HepG2 (cell line): ENCODE data around the gene HPCAL1. TPM values are rescaled to one million over a fixed set of nuclear protein-coding genes. Genes with fewer than 3 reads are reported as not detected.

Source experiments
- AGO1 ChIP-seq: fragments of 200-400 bp; formaldehyde crosslinking; IDR thresholded peaks from 2 replicates; pipeline ENCODE4 v1.6.1; 2017; ENCODE audit warnings: mild to moderate bottlenecking, low read depth, low read length, moderate library complexity; ENCODE audit not compliant: poor library complexity, severe bottlenecking
- AGO2 ChIP-seq: fragments of 200-400 bp; formaldehyde crosslinking; optimal IDR thresholded peaks from 2 replicates; pipeline ENCODE3; 2017; ENCODE audit warnings: mild to moderate bottlenecking, low read depth, low read length, moderate library complexity
- ATM ChIP-seq: fragments of 450-650 bp; IDR thresholded peaks from 2 replicates; pipeline ENCODE4 v1.7.1; 2017; ENCODE audit warnings: mild to moderate bottlenecking, borderline replicate concordance
- CAMTA2 ChIP-seq: sonication (generic); formaldehyde crosslinking; IDR thresholded peaks from 2 replicates; pipeline ENCODE4 v1.4.0; 2020; ENCODE audit warnings: mild to moderate bottlenecking, missing genetic modification reagents, borderline replicate concordance
- EHMT2 ChIP-seq: fragments of 200-600 bp; sonication (generic); IDR thresholded peaks from 2 replicates; pipeline ENCODE4 v1.7.0; 2017; ENCODE audit warnings: antibody characterized with exemption, low read depth, low read length, borderline replicate concordance
- ELF1 ChIP-seq: sonication (generic); formaldehyde crosslinking; IDR thresholded peaks from 2 replicates; pipeline ENCODE4 v1.4.0; 2020; ENCODE audit warnings: missing genetic modification reagents
- GTF3A ChIP-seq: sonication (generic); formaldehyde crosslinking; conservative IDR thresholded peaks from 2 replicates; pipeline ENCODE4 v1.4.0; 2020; ENCODE audit warnings: mild to moderate bottlenecking, missing genetic modification reagents
- HOMEZ ChIP-seq: IDR thresholded peaks from 2 replicates; pipeline ENCODE4 v1.6.1; 2016; ENCODE audit warnings: low read depth
- KLF6 ChIP-seq: IDR thresholded peaks from 2 replicates; pipeline ENCODE4 v1.8.0; 2016; ENCODE audit warnings: missing biosample characterization, missing genetic modification reagents
- KMT2B ChIP-seq: IDR thresholded peaks from 2 replicates; pipeline ENCODE4 v1.6.1; 2016; ENCODE audit warnings: missing genetic modification reagents, missing compliant biosample characterization
- NFYC ChIP-seq: IDR thresholded peaks from 2 replicates; pipeline ENCODE4 v1.6.1; 2016; ENCODE audit warnings: missing genetic modification reagents, missing compliant biosample characterization
- PAWR ChIP-seq: sonication (generic); formaldehyde crosslinking; IDR thresholded peaks from 2 replicates; pipeline ENCODE4 v1.4.0; 2020; ENCODE audit warnings: missing genetic modification reagents, mild to moderate bottlenecking, borderline replicate concordance
- RBFOX2 ChIP-seq: fragments of 200-400 bp; formaldehyde crosslinking; IDR thresholded peaks from 2 replicates; pipeline ENCODE4 v1.6.1; 2017; ENCODE audit warnings: low read depth, mild to moderate bottlenecking, low read length
- SMYD3 ChIP-seq: sonication (generic); formaldehyde crosslinking; IDR thresholded peaks from 2 replicates; pipeline ENCODE4 v1.8.1; 2023; ENCODE audit warnings: mild to moderate bottlenecking, missing genetic modification reagents
- SSRP1 ChIP-seq: IDR thresholded peaks from 2 replicates; pipeline ENCODE4 v1.6.1; 2016; ENCODE audit warnings: control low read depth
- TOPORS ChIP-seq: sonication (generic); formaldehyde crosslinking; IDR thresholded peaks from 2 replicates; pipeline ENCODE4 v1.8.0; 2023; ENCODE audit warnings: mild to moderate bottlenecking, missing genetic modification reagents
- USF2 ChIP-seq, 2 experiments: sonication (generic) in 1 of 2; formaldehyde crosslinking in 1 of 2; IDR thresholded peaks; 2 replicates each; pipeline versions ENCODE4 v1.5.1 to v1.6.1; 2011 to 2020; ENCODE audit warnings: borderline replicate concordance in 1 of 2, low read depth in 1 of 2, low read length in 1 of 2, mild to moderate bottlenecking in 1 of 2, missing genetic modification reagents in 1 of 2, moderate library complexity in 1 of 2
- ZMAT3 ChIP-seq: sonication (generic); formaldehyde crosslinking; conservative IDR thresholded peaks from 2 replicates; pipeline ENCODE4 v1.7.0; 2021; ENCODE audit warnings: missing genetic modification reagents
- ZNF20 ChIP-seq: sonication (generic); formaldehyde crosslinking; IDR thresholded peaks from 2 replicates; pipeline ENCODE4 v1.4.0; 2020; ENCODE audit warnings: mild to moderate bottlenecking, moderate library complexity, missing genetic modification reagents
- ZNF382 ChIP-seq: sonication (generic); formaldehyde crosslinking; IDR thresholded peaks from 2 replicates; pipeline ENCODE4 v1.5.0; 2020; ENCODE audit warnings: missing genetic modification reagents, mild to moderate bottlenecking, borderline replicate concordance
- ZNF619 ChIP-seq: sonication (generic); formaldehyde crosslinking; IDR thresholded peaks from 2 replicates; pipeline ENCODE4 v1.4.0; 2020; ENCODE audit warnings: mild to moderate bottlenecking, missing genetic modification reagents
- ZNF660 ChIP-seq: sonication (generic); formaldehyde crosslinking; IDR thresholded peaks from 2 replicates; pipeline ENCODE4 v1.5.1; 2020; ENCODE audit warnings: mild to moderate bottlenecking, low read depth, missing genetic modification reagents, borderline replicate concordance
- ZNF7 ChIP-seq: IDR thresholded peaks from 2 replicates; pipeline ENCODE4 v1.6.1; 2016; ENCODE audit warnings: missing biosample characterization, missing genetic modification reagents
- ZNF703 ChIP-seq: sonication (generic); formaldehyde crosslinking; IDR thresholded peaks from 2 replicates; pipeline ENCODE4 v1.5.1; 2020; ENCODE audit warnings: missing genetic modification reagents, mild to moderate bottlenecking, moderate library complexity, borderline replicate concordance
- ZNF747 ChIP-seq: sonication (generic); formaldehyde crosslinking; IDR thresholded peaks from 2 replicates; pipeline ENCODE4 v1.8.1; 2023; ENCODE audit warnings: missing genetic modification reagents, mild to moderate bottlenecking, borderline replicate concordance
- polyA plus RNA-seq, 8 experiments: library from polyadenylated mRNA; depleted of rRNA in 3 of 8; stranded (reverse) in 7 of 8; unstranded in 1 of 8; fragments of >200 nt; fragmentation: Illumina TruSeq in 4 of 8; extraction: Trizol in 4 of 8; gene quantifications; 2 replicates each; pipeline versions ENCODE4 v1.2.1 to v1.2.3, GENCODE V29; 2011 to 2016; ENCODE audit warnings: low read depth in 4 of 8, missing spikeins in 1 of 8, mixed read lengths in 1 of 8; ENCODE audit not compliant: insufficient read depth in 1 of 8
- total RNA-seq, 5 experiments: library from RNA; depleted of rRNA; stranded (reverse); fragments of >200 nt; fragmentation: Illumina TruSeq; extraction: Trizol; gene quantifications; 2 replicates each; pipeline ENCODE4 v1.2.3, GENCODE V29; 2016; ENCODE audit warnings: low read depth in 1 of 5

HPCAL1 gene
- total and polyA plus RNA-seq, 2 of the 13 experiments (the other 11 are each of a cell fraction or from before 2014, with no cell fraction given) = 29.5 to 29.9 TPM

- TF ChIP-seq HOMEZ = peak; percentile 68; the same call in 1 of the 2 replicates
- 0 out of 2 replicates have a peak, but pooled peaks have one; percentile 70 for TF ChIP-seq GTF3A (CRISPR knock-in tag)
- no peak for TF ChIP-seq ZNF7 (CRISPR knock-in tag)
- TF ChIP-seq AGO1 = no peak
- no peak for TF ChIP-seq SMYD3 (CRISPR knock-in tag)
- no peak for TF ChIP-seq ATM
- TF ChIP-seq ZNF382 = no peak
- TF ChIP-seq TOPORS (CRISPR knock-in tag) = no peak
- TF ChIP-seq KLF6 (CRISPR knock-in tag) = no peak; the same call in 1 of the 2 replicates
- 0 out of 2 replicates have a peak, but pooled peaks have one; percentile 35 for TF ChIP-seq SSRP1 (CRISPR knock-in tag)
- TF ChIP-seq ZNF619 (CRISPR knock-in tag) = no peak
- TF ChIP-seq ELF1 (CRISPR knock-in tag) = no peak; the same call in 1 of the 2 replicates
- no peak for TF ChIP-seq ZNF660 (CRISPR knock-in tag)
- TF ChIP-seq ZNF703 = no peak
- TF ChIP-seq USF2 (IDR thresholded peaks at IDR 0.05; ENCODE audit: low read depth, low read length) = no peak
- TF ChIP-seq USF2 (CRISPR knock-in tag; IDR thresholded peaks at IDR 0.05; ENCODE audit: borderline replicate concordance) = no peak
- peak; percentile 88 for TF ChIP-seq CAMTA2
- peak; percentile 26; the same call in 1 of the 2 replicates for TF ChIP-seq NFYC (CRISPR knock-in tag)
- TF ChIP-seq ZMAT3 (CRISPR knock-in tag) = no peak; the same call in 1 of the 2 replicates
- TF ChIP-seq ZNF20 (CRISPR knock-in tag) = no peak
- TF ChIP-seq RBFOX2 = no peak
- 0 out of 2 replicates have a peak, but pooled peaks have one; percentile 85 for TF ChIP-seq PAWR (CRISPR knock-in tag)
- no peak for TF ChIP-seq AGO2
- peak; percentile 19; the same call in 1 of the 2 replicates for TF ChIP-seq KMT2B (CRISPR knock-in tag)
- no peak for TF ChIP-seq EHMT2
- TF ChIP-seq ZNF747 (CRISPR knock-in tag) = peak; percentile 34
Observed at GRCh38 chr2:10300997-10301940, 1.4 kb upstream of the HPCAL1 start (continued).
